Kidney epithelial cell (primary cell): ENCODE measurements around the gene LENG1. TPM values are rescaled to one million over a fixed set of nuclear protein-coding genes. Genes with fewer than 3 reads are reported as not detected.

Source experiments
- DNase-seq: peaks from one replicate; pipeline ENCODE4 v3.0.0-alpha.2; 2010; ENCODE audit warnings: low read depth
- H3K27me3 ChIP-seq: 2 replicates; pipeline ENCODE4 v1.6.0; 2011; ENCODE audit warnings: low read length; ENCODE audit not compliant: control insufficient read depth, insufficient read depth
- H3K36me3 ChIP-seq: 2 replicates; pipeline ENCODE4 v1.5.1; 2011; ENCODE audit warnings: low read length; ENCODE audit not compliant: control insufficient read depth, insufficient read depth
- H3K4me3 ChIP-seq: 2 replicates; pipeline ENCODE4 v1.5.1; 2011; ENCODE audit warnings: low read depth, mild to moderate bottlenecking, control low read depth, low read length
- total RNA-seq: library from RNA; depleted of rRNA; stranded (reverse); fragments of >200 nt; gene quantifications from 2 replicates; pipeline ENCODE4 v1.2.3, GENCODE V29; 2015
- TF ChIP-seq, protein P1 (sequence below): IDR thresholded peaks from 2 replicates; pipeline ENCODE4 v1.5.1; 2011; ENCODE audit warnings: mild to moderate bottlenecking, moderate library complexity, low read length, control low read depth, inconsistent platforms; ENCODE audit not compliant: insufficient read depth, poor library complexity, severe bottlenecking

Gene LENG1
- total RNA-seq, 1 donor from 2014 or later: 7.5 TPM

DNA sequence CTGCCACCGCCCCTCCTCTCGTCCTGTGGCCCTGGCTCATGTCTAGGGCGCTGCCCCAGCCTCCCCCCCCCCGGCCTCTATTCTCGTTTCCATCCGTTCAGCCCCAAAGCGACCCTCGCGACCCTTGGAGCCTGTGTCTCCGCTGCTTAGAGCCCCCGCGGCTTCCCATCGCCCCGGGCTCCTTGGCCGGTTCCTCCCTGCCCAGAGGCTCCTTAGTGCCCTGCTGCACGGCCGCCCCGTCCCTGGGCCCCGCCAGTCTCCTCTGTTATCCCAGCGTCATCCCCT is 31.1 kb downstream of the LENG1 start:
- TF ChIP-seq, protein P1, sequence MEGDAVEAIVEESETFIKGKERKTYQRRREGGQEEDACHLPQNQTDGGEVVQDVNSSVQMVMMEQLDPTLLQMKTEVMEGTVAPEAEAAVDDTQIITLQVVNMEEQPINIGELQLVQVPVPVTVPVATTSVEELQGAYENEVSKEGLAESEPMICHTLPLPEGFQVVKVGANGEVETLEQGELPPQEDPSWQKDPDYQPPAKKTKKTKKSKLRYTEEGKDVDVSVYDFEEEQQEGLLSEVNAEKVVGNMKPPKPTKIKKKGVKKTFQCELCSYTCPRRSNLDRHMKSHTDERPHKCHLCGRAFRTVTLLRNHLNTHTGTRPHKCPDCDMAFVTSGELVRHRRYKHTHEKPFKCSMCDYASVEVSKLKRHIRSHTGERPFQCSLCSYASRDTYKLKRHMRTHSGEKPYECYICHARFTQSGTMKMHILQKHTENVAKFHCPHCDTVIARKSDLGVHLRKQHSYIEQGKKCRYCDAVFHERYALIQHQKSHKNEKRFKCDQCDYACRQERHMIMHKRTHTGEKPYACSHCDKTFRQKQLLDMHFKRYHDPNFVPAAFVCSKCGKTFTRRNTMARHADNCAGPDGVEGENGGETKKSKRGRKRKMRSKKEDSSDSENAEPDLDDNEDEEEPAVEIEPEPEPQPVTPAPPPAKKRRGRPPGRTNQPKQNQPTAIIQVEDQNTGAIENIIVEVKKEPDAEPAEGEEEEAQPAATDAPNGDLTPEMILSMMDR: no peak
- Histone ChIP-seq H3K36me3 (no peaks in the 10 kb centered on the region), H3K27me3 (no peaks in the 10 kb centered on the region), H3K4me3 (no peak overlapping the region)
- no peak for DNase-seq

DNA sequence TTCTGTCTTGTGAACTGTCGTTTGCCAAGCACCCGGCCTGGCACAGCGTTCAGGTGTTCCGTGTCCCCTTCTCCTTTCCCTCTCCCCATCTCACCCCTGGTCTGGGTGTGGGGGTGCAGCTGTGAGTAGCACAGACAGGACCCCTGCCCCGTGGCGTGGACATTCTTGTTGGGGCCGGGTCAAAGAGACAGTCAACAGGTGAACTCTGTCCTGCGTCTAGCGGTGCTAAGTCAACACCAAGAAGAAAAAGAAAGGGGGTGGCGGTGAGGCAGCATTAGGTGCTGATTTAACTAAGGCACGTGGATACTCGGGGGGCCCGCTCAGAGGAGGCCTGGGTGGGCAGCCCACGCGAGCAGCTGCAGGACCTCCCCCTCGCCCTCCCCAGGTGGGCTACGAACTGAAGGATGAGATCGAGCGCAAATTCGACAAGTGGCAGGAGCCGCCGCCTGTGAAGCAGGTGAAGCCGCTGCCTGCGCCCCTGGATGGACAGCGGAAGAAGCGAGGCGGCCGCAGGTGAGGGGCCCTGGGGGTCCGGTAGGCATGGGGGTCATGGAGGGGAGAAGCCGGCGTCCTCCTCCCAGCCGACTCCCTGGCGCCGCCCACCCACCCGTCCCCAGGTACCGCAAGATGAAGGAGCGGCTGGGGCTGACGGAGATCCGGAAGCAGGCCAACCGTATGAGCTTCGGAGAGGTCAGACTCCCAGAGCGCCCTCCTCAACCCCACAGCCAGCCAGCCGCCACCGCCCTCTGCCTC is 31.7 kb downstream of the LENG1 start:
- H3K27me3 ChIP-seq: no peaks in the 10 kb centered on the region
- H3K4me3 ChIP-seq: no peak overlapping the region
- H3K36me3 ChIP-seq: no peaks in the 10 kb centered on the region
- TF ChIP-seq, protein P1: no peak
- no peak for DNase-seq

DNA sequence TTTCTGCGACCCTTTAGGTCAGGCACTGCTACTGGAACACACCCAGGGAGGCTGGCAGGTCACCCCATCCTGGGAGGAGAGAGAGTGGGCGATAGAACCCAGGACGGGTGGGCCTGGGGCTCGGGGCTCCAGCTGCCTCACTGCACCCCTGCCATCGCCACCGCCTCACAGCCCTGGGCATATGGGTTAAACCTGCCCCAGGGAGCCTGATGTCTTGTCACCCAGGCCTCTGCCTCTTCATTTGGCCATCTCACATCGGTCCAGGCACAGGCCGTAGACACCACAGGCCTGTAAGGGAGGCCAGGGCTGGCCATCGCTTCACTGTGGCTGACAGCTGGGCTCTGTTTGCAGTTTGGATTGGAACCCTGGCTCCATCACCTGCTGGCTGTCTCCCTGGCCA is 33.8 kb downstream of the LENG1 start:
- TF ChIP-seq, protein P1: no peak
- H3K36me3 ChIP-seq: no peaks in the 10 kb centered on the region
- H3K27me3 ChIP-seq: no peaks in the 10 kb centered on the region
- H3K4me3 ChIP-seq: no peak overlapping the region
- no peak for DNase-seq

DNA sequence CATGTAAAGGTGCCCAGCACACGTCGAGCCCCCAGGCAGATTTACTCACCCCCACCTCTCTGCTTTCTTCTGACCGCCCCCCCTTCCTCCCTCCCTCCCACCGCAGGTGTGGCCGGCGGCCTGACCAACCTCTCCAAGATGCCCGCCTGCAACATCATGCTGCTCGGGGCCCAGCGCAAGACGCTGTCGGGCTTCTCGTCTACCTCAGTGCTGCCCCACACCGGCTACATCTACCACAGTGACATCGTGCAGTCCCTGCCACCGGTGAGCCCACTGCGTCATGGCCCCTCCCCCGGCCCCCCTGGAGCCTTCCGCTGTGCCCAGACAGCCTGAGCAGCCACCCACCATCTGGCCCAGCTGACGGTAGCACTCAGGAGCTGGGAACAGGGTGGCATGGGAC is 35.1 kb downstream of the LENG1 start:
- TF ChIP-seq, protein P1: no peak
- H3K27me3 ChIP-seq: no peaks in the 10 kb centered on the region
- peaks cover 3% of the 10 kb centered on the region for H3K36me3 ChIP-seq
- no peak for DNase-seq
- no peak overlapping the region for H3K4me3 ChIP-seq

DNA sequence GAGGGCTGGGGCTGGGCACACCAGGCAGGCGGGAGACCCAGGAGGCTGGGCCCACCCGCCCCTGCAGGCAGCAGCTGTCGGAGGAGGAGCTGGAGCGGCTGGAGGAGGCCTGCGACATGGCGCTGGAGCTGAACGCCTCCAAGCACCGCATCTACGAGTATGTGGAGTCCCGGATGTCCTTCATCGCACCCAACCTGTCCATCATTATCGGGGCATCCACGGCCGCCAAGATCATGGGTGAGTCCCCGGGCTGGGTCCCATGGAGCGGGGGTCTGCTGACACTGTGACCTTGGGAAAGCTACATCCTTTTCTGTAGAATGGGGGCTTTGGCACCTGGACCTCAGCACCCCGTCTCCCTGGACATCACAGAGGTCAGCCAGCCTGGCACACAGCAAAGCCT is 35.8 kb downstream of the LENG1 start:
- no peaks in the 10 kb centered on the region for H3K27me3 ChIP-seq
- no peak for DNase-seq
- H3K4me3 ChIP-seq: no peak overlapping the region
- TF ChIP-seq, protein P1: no peak
- H3K36me3 ChIP-seq: peaks cover 3% of the 10 kb centered on the region

DNA sequence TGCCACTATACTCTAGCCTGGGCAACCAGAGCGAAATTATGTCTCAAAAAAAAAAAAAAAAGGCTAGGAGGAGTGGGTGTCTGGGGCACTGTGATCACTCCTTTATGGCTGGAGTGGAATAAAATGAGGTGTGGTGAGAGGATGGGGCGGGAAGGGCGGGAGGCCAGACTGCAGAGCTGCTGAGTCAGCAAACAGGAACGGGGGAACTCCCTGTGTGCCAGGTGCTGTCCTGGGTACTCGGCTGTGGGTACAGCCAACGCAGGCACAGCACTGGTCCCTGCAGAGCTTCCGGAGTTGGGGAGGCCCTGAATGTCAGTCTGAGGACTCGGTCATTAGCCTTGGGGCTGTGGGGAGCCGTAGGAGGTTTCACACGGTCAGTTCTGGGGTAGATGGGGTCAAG is 38.3 kb downstream of the LENG1 start:
- H3K4me3 ChIP-seq: no peak overlapping the region
- TF ChIP-seq, protein P1: no peak
- no peaks in the 10 kb centered on the region for H3K27me3 ChIP-seq
- peaks cover 3% of the 10 kb centered on the region for H3K36me3 ChIP-seq
- no peak for DNase-seq
